ENCODE data around the gene SERPINA1.

Gene SERPINA1

GRCh38 chr14:94346065-94346786 lies 42.2 kb downstream of the SERPINA1 start:
- peak; percentile 6 for DNase-seq (ENCODE audit: low read depth)

DNA sequence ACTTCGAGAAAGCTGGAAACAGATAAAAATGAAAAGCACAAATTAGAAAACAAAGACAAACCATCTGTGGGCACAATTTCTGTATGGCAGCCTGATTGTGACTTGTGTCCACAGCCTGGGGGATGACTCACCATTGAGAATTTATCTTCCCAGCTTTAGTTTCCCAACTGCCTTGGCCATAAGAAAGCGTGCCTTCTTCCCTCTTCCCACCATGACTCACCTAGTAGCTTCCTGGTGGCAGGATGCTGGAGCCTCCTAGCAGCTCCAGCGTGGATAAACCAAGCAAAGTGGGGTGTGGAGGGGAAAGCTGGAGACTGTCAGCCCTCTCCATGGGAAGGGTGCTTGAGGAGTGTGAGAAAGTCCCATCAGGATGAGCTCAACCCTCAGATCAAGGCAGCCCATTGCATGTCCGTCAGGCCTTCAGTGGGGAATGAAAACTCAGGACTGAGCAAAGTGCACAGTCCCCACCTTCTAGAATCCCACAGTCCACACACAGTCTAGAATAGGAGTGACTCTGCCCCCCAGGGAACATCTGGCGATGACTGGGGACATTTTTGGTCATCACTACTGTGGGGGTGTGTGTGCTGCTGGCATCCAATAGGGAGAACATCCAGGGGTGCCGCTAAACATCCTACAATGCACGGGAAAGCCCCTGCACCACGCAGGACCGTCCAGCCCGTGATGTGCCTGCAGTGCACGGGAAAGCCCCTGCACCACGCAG lies 42.9 kb downstream of the SERPINA1 start:
- no peak for DNase-seq (ENCODE audit: low read depth)

- no peak for DNase-seq (ENCODE audit: low read depth)
These were observed 44.0 kb downstream of the SERPINA1 start for GRCh38 chr14:94344389-94344788.

DNA sequence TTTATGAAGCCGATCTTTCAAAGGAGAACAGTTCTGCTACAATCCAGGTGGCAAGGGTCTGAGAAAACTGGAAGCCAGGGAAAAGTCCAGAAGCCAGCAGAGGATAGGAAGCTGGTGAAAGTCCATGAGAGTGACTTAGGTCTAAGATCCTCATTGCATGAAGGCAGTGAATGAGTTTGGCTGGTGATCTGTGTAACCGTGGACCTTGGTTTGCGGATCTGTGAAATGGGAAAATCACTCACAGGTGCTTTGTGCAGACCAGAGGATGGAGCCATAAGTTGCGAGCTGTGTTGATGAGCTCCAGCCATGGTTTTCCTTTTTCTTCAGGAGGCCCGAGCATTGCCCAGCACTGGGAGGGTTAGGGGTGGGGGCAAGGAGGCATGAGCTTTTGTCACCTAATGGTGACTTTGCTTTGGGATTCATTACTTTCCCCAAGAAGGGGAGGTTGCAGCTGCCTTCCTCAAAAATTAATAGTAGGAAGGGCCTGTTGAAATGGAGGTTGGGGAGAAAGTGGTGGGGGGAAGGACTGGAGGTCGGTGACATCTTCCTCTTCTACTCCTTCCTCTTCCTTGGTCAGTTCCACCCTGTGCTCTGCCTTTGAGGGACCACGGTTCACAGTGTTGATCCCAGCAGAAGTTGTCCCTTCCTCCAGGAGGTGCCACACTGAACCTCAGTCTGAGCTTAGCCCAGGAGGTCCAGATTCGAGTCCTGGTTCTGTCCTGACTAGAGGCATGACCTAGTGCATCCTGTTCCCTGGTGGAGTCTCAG lies 45.0 kb downstream of the SERPINA1 start:
- DNase-seq (ENCODE audit: low read depth) = no peak

- no peak for DNase-seq (ENCODE audit: low read depth)
These were observed 46.0 kb downstream of the SERPINA1 start for GRCh38 chr14:94342334-94342934.

DNA sequence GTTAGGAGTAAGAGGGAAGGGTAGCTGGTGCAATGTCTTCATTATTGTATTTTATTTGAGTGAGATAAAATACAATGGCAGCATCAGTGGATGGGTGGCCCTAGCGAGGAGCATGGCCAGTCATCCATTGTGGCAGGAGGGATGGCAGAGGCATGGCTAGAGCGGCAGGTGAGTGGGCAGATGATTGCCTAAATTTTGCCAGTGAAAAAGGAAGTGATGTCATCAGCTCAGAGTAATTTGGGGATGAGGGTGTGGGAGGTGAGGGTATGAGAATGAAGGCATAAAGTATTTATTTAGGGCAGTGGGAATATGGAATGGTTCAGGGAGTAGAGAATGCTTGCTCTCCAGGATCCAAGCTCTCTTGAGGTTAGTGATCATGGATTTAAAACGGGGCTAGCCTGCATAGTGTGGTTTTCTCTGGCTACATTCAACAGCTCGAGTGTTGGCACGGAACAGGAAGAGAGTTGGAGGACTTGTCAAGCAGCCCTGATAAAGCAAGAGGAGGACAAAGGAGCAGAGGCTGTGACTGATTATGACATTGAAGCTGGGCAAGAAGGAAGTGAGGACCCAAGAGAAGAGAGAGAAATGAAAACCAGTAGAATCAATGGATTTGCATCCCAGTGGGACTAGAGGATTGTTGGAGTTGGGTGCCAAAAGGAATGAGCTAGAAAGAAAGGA lies 46.6 kb downstream of the SERPINA1 start:
- no peak for DNase-seq (ENCODE audit: low read depth)

- DNase-seq (ENCODE audit: low read depth) = no peak
These were observed 47.9 kb downstream of the SERPINA1 start for GRCh38 chr14:94340533-94340932.

- DNase-seq (ENCODE audit: low read depth) = no peak
These were observed 50.4 kb downstream of the SERPINA1 start for GRCh38 chr14:94338023-94338422.

DNA sequence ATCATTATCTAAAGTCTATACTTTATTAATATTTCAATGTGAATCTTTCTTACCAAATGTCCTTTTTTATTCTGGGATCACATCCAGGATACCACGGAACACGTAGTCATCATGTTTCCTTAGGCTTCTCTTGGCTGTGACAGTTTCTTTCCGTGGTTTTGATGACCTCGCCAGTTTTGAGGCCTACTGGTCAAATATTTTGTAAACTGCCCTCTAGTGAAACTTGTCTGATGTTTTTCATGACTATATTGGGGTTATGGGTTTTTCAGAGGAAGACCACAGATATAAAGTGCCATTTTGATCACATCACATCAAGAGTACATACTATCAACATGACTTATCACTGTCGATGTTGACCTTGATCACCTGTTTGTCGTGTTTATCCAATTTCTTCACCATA lies 51.1 kb downstream of the SERPINA1 start:
- DNase-seq (ENCODE audit: low read depth) = no peak

DNA sequence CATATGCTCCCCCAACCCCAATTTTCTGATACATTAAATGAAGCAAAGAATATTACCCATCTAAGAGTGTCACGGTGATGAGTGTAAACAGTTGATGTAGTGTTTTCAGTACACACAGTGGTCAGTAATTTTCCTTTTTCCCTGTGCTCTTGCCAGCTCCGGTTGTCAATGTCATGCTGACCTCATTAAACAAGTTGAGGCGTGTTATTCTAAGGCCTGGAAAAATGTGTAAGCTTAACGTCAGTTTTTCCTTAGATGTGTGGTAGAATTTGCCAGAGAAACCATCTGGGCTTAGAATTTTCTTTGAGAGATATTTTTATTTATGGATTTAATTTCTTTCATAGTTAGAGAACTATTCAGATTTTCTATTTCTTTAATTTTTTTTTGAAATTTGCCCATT lies 53.5 kb downstream of the SERPINA1 start:
- DNase-seq (ENCODE audit: low read depth) = no peak

DNA sequence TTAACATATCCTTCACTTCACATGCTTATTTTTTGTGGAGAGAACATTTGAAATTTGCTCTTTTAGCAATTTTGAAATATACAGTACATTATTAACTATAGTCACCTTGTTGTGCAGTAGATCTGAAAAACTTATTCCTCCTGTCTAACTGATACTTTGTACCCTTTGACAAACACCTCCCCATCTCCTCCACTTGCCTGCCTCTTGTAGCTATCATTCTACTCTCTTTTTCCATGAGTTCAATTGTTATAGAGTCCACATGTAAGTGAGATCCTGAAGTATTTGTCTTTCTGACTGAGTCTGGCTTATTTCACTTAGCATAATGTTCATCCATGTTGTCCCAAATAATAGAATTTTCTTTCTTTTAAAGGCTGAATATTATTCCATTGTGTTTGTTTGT lies 55.8 kb downstream of the SERPINA1 start:
- no peak for DNase-seq (ENCODE audit: low read depth)

- no peak for DNase-seq (ENCODE audit: low read depth)
These were observed 56.3 kb downstream of the SERPINA1 start for GRCh38 chr14:94332063-94332583.

- no peak for DNase-seq (ENCODE audit: low read depth)
These were observed 56.9 kb downstream of the SERPINA1 start for GRCh38 chr14:94331462-94331861.

DNA sequence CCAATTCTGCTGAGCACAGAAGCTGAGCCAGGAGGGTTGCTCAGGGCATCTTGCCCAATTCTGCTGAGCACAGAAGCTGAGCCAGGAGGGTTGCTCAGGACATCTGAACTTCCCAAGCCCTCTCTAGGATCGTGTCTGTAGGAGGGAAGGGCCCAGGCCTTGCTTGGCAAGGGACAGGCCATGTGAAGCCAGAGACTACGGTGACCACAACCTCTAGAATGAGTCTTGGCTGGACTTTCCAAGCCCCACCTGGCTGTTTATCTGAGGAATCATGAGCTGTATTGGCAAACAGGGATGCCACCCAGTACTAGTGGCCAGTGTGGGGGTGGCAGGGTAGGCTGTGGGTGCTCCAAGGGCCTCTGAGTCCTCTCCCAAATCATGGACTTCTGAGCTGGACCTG lies 57.5 kb downstream of the SERPINA1 start:
- DNase-seq (ENCODE audit: low read depth) = no peak

GRCh38 chr14:94330432-94330831 lies 58.0 kb downstream of the SERPINA1 start:
- no peak for DNase-seq (ENCODE audit: low read depth)

DNA sequence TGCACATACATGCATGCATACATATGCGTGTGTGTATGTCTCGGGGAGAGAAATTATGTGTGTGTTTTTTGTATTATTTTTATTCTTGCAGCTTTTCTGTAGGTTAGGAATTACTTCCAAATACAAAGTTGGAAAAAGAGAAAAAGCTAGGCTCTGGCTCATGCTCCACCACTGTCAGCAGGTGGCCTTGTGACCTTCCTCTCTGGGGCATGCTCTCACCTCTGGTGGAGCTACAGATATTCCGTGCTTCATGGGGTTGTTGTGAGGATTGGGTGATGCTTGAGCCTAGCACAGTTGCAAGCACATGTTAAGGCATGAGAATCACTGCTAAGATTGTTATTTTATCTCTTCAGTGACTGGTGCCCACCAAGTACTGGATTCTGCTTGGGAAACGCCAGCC lies 58.5 kb downstream of the SERPINA1 start:
- DNase-seq (ENCODE audit: low read depth) = no peak

DNA sequence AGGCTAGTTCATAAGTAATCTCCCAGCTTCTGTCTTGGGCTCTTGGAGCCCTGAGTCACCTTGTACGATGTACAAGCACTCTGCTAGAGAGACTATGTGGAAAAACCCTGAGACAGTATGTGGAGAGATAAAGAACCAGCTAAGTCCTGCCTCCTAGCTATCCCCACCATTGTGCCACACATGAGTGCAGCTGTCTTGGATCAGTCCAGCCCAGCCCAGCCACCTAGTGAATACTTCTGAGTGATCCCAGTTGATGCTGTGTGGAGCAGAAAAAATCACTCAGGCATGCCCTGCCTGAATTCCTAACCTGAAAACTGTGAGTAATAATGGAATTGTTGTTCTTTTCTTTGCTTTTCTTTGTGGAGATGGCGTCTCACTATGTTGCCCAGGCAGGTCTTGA lies 60.2 kb downstream of the SERPINA1 start:
- no peak for DNase-seq (ENCODE audit: low read depth)
